SK-N-MC (cell line): Measurements from ENCODE around the gene DCDC2.
A peak's percentile ranks its signal among the peaks of the same experiment; 100 is the strongest.

Experiments used
- DNase-seq: peaks from one replicate; pipeline ENCODE4 v3.0.0-alpha.2; 2011; ENCODE audit warnings: low read depth, low spot score
- H3K27ac ChIP-seq: fragments of 200-600 bp; sonication (generic); 2 replicates; pipeline ENCODE4 v1.5.1; 2016; ENCODE audit warnings: mixed run types
- H3K36me3 ChIP-seq: fragments of 200-600 bp; sonication (generic); 2 replicates; pipeline ENCODE4 v1.6.1; 2017; ENCODE audit warnings: antibody characterized with exemption, low read length, mixed read lengths; ENCODE audit not compliant: insufficient read depth
- H3K4me3 ChIP-seq: fragments of 200-600 bp; sonication (generic); 2 replicates; pipeline ENCODE4 v1.5.1; 2016
- H3K9ac ChIP-seq: fragments of 200-600 bp; sonication (generic); 2 replicates; pipeline ENCODE4 v1.8.0; 2017; ENCODE audit warnings: mixed run types, mixed read lengths; ENCODE audit not compliant: insufficient read length
- H3K9me3 ChIP-seq: fragments of 200-600 bp; sonication (generic); 2 replicates; pipeline ENCODE4 v1.6.1; 2017; ENCODE audit warnings: low read depth, mild to moderate bottlenecking, antibody characterized with exemption, low read length, moderate library complexity, mixed read lengths
- EZH2 ChIP-seq: fragments of 200-600 bp; sonication (generic); IDR thresholded peaks from one replicate; pipeline ENCODE4 v1.6.1; 2017; ENCODE audit warnings: antibody characterized with exemption
- FOXP2 ChIP-seq: optimal IDR thresholded peaks from 2 replicates; pipeline ENCODE3; 2011; ENCODE audit warnings: mild to moderate bottlenecking, moderate library complexity; ENCODE audit not compliant: insufficient read depth; ENCODE audit errors: extremely low read length, control extremely low read depth
- POLR2AphosphoS5 ChIP-seq: IDR thresholded peaks from 2 replicates; pipeline ENCODE4 v1.6.1; 2012; ENCODE audit warnings: mild to moderate bottlenecking, low read depth, low read length, borderline replicate concordance

The DCDC2 gene

GRCh38 chr6:24358219-24358821 lies 461 bp upstream of the DCDC2 start:
- H3K9ac ChIP-seq, result peak overlapping the region; percentile 68
- no peak for TF ChIP-seq EZH2
- no peak for TF ChIP-seq FOXP2
- TF ChIP-seq POLR2AphosphoS5, result no peak
- no peaks in the 10 kb centered on the region for H3K9me3 ChIP-seq
- no peak for DNase-seq
- peak overlapping the region; percentile 84; the same call in 1 of the 2 replicates for H3K27ac ChIP-seq
- peak overlapping the region; percentile 81 for H3K4me3 ChIP-seq
- no peaks in the 10 kb centered on the region for H3K36me3 ChIP-seq

- H3K9ac ChIP-seq, result peak overlapping the region; percentile 68
- H3K9me3 ChIP-seq, result no peaks in the 10 kb centered on the region
- no peaks in the 10 kb centered on the region for H3K36me3 ChIP-seq
- H3K27ac ChIP-seq, result peak overlapping the region; percentile 84
- H3K4me3 ChIP-seq, result peak overlapping the region; percentile 81
- no peak for DNase-seq
- TF ChIP-seq FOXP2 (no peak), POLR2AphosphoS5 (0 out of 2 replicates have a peak, but pooled peaks have one; percentile 15)
These were observed 1.4 kb downstream of the DCDC2 start for GRCh38 chr6:24356310-24356973.

DNA sequence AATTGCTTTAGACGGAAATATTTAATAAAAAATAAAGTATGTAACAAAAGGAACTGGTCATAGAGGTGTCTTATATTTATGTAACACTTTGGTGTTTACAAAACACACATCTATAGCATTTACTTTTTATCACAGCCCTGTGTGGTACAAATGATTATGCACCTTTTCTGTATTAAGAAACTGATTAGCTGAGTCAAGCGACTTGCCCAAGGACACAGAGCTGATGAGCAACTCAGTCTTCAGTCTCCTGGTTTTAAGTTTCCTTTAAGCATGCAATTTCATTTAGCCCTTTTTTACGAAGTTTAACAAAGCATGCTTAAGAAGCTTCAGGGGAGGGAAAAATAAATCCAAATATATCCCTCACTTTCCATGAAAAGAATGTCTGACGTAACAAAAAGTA lies 2.5 kb downstream of the DCDC2 start:
- H3K27ac ChIP-seq, result peak overlapping the region; percentile 72
- H3K36me3 ChIP-seq, result no peaks in the 10 kb centered on the region
- DNase-seq, result no peak
- peak overlapping the region; percentile 81 for H3K4me3 ChIP-seq
- TF ChIP-seq FOXP2, result no peak
- TF ChIP-seq EZH2, result no peak
- TF ChIP-seq POLR2AphosphoS5, result no peak
- no peaks in the 10 kb centered on the region for H3K9me3 ChIP-seq
- H3K9ac ChIP-seq, result peak overlapping the region; percentile 65

DNA sequence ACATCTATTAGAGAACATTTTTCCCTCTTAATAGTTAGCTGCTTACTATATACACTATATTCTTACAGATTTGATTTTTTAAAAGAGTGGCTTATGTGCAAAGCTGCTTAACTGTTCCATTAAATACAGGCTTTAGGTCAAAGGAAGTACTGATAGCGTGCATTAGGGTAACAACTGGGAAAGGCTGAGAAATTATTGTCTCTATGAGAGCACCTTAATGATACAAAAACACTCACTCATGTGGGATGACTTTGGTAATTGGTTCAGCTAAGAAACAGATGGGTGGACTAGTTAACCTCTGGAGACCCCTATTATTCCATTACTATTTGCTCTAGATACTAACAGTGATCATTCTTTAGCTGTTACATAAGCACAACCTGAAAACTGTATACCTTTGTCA lies 4.0 kb downstream of the DCDC2 start:
- H3K4me3 ChIP-seq, result no peak overlapping the region
- no peak for DNase-seq
- no peaks in the 10 kb centered on the region for H3K9me3 ChIP-seq
- no peak overlapping the region for H3K27ac ChIP-seq
- no peaks in the 10 kb centered on the region; the same call in 1 of the 2 replicates for H3K36me3 ChIP-seq
- H3K9ac ChIP-seq, result no peak overlapping the region
- TF ChIP-seq FOXP2 (no peak), EZH2 (no peak), POLR2AphosphoS5 (no peak)

DNA sequence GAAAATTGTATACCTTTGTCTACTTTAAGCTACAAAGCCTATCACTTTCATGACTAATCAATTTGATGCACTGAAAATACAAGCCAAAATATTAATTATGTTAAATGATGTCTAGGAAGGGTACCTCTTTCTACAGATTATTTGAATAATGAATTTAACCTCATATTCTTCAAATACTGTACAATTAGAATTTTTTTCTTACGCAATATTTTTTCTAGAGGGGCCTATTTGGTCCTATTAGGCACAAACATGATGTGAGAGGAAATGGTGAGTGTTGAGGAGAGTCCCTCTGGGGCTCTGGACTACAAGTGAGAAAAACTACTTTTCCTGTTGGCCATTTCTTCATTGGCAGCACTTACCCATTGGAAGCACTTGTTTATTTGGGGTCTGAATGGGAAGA lies 5.4 kb downstream of the DCDC2 start:
- Histone ChIP-seq H3K9ac (no peak overlapping the region), H3K9me3 (no peaks in the 10 kb centered on the region), H3K4me3 (no peak overlapping the region), H3K36me3 (no peaks in the 10 kb centered on the region; the same call in 1 of the 2 replicates), H3K27ac (no peak overlapping the region)
- TF ChIP-seq FOXP2 (no peak), POLR2AphosphoS5 (no peak), EZH2 (no peak)
- DNase-seq, result no peak

GRCh38 chr6:24344976-24345375 lies 12.9 kb downstream of the DCDC2 start:
- DNase-seq, result no peak
- TF ChIP-seq FOXP2 (no peak), POLR2AphosphoS5 (no peak), EZH2 (no peak)
- peaks cover 18% of the 10 kb centered on the region for H3K36me3 ChIP-seq
- no peak overlapping the region for H3K27ac ChIP-seq
- H3K9me3 ChIP-seq, result no peaks in the 10 kb centered on the region
- no peak overlapping the region for H3K4me3 ChIP-seq
- H3K9ac ChIP-seq, result no peak overlapping the region

- H3K4me3 ChIP-seq, result no peak overlapping the region
- DNase-seq, result no peak
- no peak overlapping the region for H3K27ac ChIP-seq
- no peaks in the 10 kb centered on the region for H3K9me3 ChIP-seq
- no peak overlapping the region for H3K9ac ChIP-seq
- no peak for TF ChIP-seq FOXP2
- H3K36me3 ChIP-seq, result peaks cover 28% of the 10 kb centered on the region
These were observed 16.6 kb downstream of the DCDC2 start for GRCh38 chr6:24340998-24341938.

GRCh38 chr6:24339932-24340331 lies 17.9 kb downstream of the DCDC2 start:
- H3K9ac ChIP-seq, result no peak overlapping the region
- H3K4me3 ChIP-seq, result no peak overlapping the region
- H3K9me3 ChIP-seq, result no peaks in the 10 kb centered on the region
- TF ChIP-seq EZH2, result no peak
- TF ChIP-seq FOXP2, result no peak
- no peak for TF ChIP-seq POLR2AphosphoS5
- H3K36me3 ChIP-seq, result peaks cover 20% of the 10 kb centered on the region
- DNase-seq, result no peak
- H3K27ac ChIP-seq, result no peak overlapping the region
